Mesenchymal stem cell (in vitro differentiated cells and primary cell): ENCODE results near the gene CYBA.

Experiments
- DNase-seq: peaks from one replicate; pipeline ENCODE4 v3.0.0-alpha.2; 2013
- H2AFZ ChIP-seq: one replicate; pipeline ENCODE4 v1.6.1; 2013; ENCODE audit warnings: low read depth, mild to moderate bottlenecking, control low read depth, inconsistent platforms, low read length, moderate library complexity
- H2AK5ac ChIP-seq: 2 replicates; pipeline ENCODE4 v1.6.1; 2013; ENCODE audit warnings: low read length, moderate library complexity, mild to moderate bottlenecking, inconsistent platforms; ENCODE audit not compliant: severe bottlenecking
- H2BK120ac ChIP-seq: one replicate; pipeline ENCODE4 v1.6.1; 2013; ENCODE audit warnings: low read depth, mild to moderate bottlenecking, inconsistent platforms, low read length, moderate library complexity
- H2BK12ac ChIP-seq, 2 experiments: one replicate each; pipeline ENCODE4 v1.6.1; 2013; ENCODE audit warnings: inconsistent platforms in 2 of 2, low read length in 2 of 2, mild to moderate bottlenecking in 2 of 2, moderate library complexity in 2 of 2, control low read depth in 1 of 2
- H2BK15ac ChIP-seq: one replicate; pipeline ENCODE4 v1.6.1; 2013; ENCODE audit warnings: mild to moderate bottlenecking, low read depth, inconsistent platforms; ENCODE audit not compliant: poor library complexity, severe bottlenecking
- H2BK5ac ChIP-seq: 2 replicates; pipeline ENCODE4 v1.6.1; 2013; ENCODE audit warnings: low read depth, mild to moderate bottlenecking, low read length, control low read depth, inconsistent platforms; ENCODE audit not compliant: poor library complexity, severe bottlenecking
- H3K14ac ChIP-seq, 2 experiments: one replicate each; pipeline ENCODE4 v1.6.1; 2013; ENCODE audit warnings: inconsistent platforms in 2 of 2, low read length in 2 of 2, control low read depth in 1 of 2, mild to moderate bottlenecking in 1 of 2, moderate library complexity in 1 of 2
- H3K18ac ChIP-seq, 2 experiments: one replicate each; pipeline ENCODE4 v1.6.1; 2013; ENCODE audit warnings: inconsistent platforms in 2 of 2, low read length in 2 of 2, control low read depth in 1 of 2, low read depth in 1 of 2, mild to moderate bottlenecking in 1 of 2
- H3K23ac ChIP-seq, 2 experiments: one replicate each; pipeline ENCODE4 v1.6.1; 2013; ENCODE audit warnings: inconsistent platforms in 2 of 2, low read length in 2 of 2, mild to moderate bottlenecking in 2 of 2, moderate library complexity in 2 of 2, control low read depth in 1 of 2
- H3K27ac ChIP-seq: 2 replicates; pipeline ENCODE4 v1.5.1; 2013; ENCODE audit warnings: mild to moderate bottlenecking, moderate library complexity, low read length, control low read depth, inconsistent platforms; ENCODE audit not compliant: poor library complexity, severe bottlenecking
- H3K27me3 ChIP-seq, 2 experiments: 2 replicates each; pipeline versions ENCODE4 v1.6.1 to v1.7.0; 2013; ENCODE audit warnings: low read length in 2 of 2, mild to moderate bottlenecking in 2 of 2, moderate library complexity in 2 of 2, control low read depth in 1 of 2, inconsistent platforms in 1 of 2; ENCODE audit not compliant: control insufficient read depth in 1 of 2, insufficient read depth in 1 of 2
- H3K36me3 ChIP-seq, 2 experiments: 2 replicates each; pipeline versions ENCODE4 v1.6.1 to v1.7.0; 2013; ENCODE audit warnings: low read length in 2 of 2, control low read depth in 1 of 2, inconsistent platforms in 1 of 2, low read depth in 1 of 2, mild to moderate bottlenecking in 1 of 2; ENCODE audit not compliant: insufficient read depth in 2 of 2, control insufficient read depth in 1 of 2
- H3K4ac ChIP-seq, 2 experiments: one replicate each; pipeline ENCODE4 v1.6.1; 2013; ENCODE audit warnings: inconsistent platforms in 2 of 2, low read length in 2 of 2, mild to moderate bottlenecking in 2 of 2, moderate library complexity in 2 of 2, control low read depth in 1 of 2, low read depth in 1 of 2
- H3K4me1 ChIP-seq: 2 replicates; pipeline ENCODE4 v1.6.1; 2013; ENCODE audit warnings: low read depth, low read length, control low read depth; ENCODE audit not compliant: control insufficient read depth, insufficient read depth
- H3K4me2 ChIP-seq: 2 replicates; pipeline ENCODE4 v1.6.1; 2013; ENCODE audit warnings: low read length, mild to moderate bottlenecking, inconsistent platforms; ENCODE audit not compliant: poor library complexity, severe bottlenecking
- H3K4me3 ChIP-seq, 2 experiments: 2 replicates each; pipeline versions ENCODE4 v1.5.1 to v1.7.0; 2013; ENCODE audit warnings: low read length in 2 of 2, mild to moderate bottlenecking in 2 of 2, control low read depth in 1 of 2, low read depth in 1 of 2; ENCODE audit not compliant: insufficient read depth in 1 of 2
- H3K79me1 ChIP-seq: replicated peaks from 2 replicates; pipeline ENCODE4 v1.6.1; 2013; ENCODE audit warnings: mild to moderate bottlenecking, control low read depth, low read length, inconsistent platforms; ENCODE audit not compliant: poor library complexity, severe bottlenecking
- H3K9ac ChIP-seq: 2 replicates; pipeline ENCODE4 v1.7.0; 2013; ENCODE audit warnings: mild to moderate bottlenecking, low read length, moderate library complexity
- H3K9me3 ChIP-seq: 2 replicates; pipeline ENCODE4 v1.7.0; 2013; ENCODE audit warnings: mild to moderate bottlenecking, low read length; ENCODE audit not compliant: control insufficient read depth
- H4K8ac ChIP-seq: one replicate; pipeline ENCODE4 v1.6.1; 2013; ENCODE audit warnings: inconsistent platforms, mild to moderate bottlenecking, low read length, moderate library complexity
- H4K91ac ChIP-seq: one replicate; pipeline ENCODE4 v1.6.1; 2013; ENCODE audit warnings: mild to moderate bottlenecking, low read length, inconsistent platforms
- WGBS: methylation state at CpG from one replicate; pipeline ENCODE4 v1.1.7; 2013; ENCODE audit warnings: mixed read lengths; 5-methylcytosine and 5-hydroxymethylcytosine counted together

Gene CYBA

GRCh38 chr16:88688013-88688778 lies 37.3 kb upstream of the CYBA start:
- peaks cover 24% of the 10 kb centered on the region for H3K4me1 ChIP-seq
- H3K18ac ChIP-seq: no peak overlapping the region
- H2AFZ ChIP-seq: no peak overlapping the region
- H3K4ac ChIP-seq: no peak overlapping the region
- no peaks in the 10 kb centered on the region for H3K9me3 ChIP-seq
- no peak overlapping the region for H4K8ac ChIP-seq
- no peak overlapping the region for H3K9ac ChIP-seq
- H2BK120ac ChIP-seq: no peak overlapping the region
- DNase-seq: no peak
- no peak overlapping the region for H3K14ac ChIP-seq
- no peak overlapping the region for H4K91ac ChIP-seq
- no peak overlapping the region for H3K27ac ChIP-seq
- H3K36me3 ChIP-seq: peaks cover 0 to 3% of the 10 kb centered on the region in 2 experiments
- no peak overlapping the region for H2BK5ac ChIP-seq
- H3K79me1 ChIP-seq: no peaks in the 10 kb centered on the region
- no peak overlapping the region for H2AK5ac ChIP-seq
- no peak overlapping the region for H2BK15ac ChIP-seq
- peaks cover 66 to 68% of the 10 kb centered on the region in 2 experiments for H3K27me3 ChIP-seq
- H3K4me3 ChIP-seq: no peak overlapping the region
- no peak overlapping the region for H2BK12ac ChIP-seq
- 56% methylated on average over 28 of the region's 28 CpGs for WGBS
- H3K4me2 ChIP-seq: no peak overlapping the region
- no peak overlapping the region for H3K23ac ChIP-seq

- H3K18ac ChIP-seq: no peak overlapping the region
Observed at GRCh38 chr16:88687676-88688012, 36.8 kb upstream of the CYBA start.

GRCh38 chr16:88687254-88687576 lies 36.4 kb upstream of the CYBA start:
- Histone ChIP-seq H2AK5ac (no peak overlapping the region), H3K4me1 (peaks cover 24% of the 10 kb centered on the region), H3K23ac (no peak overlapping the region), H3K4me3 (no peak overlapping the region), H4K8ac (no peak overlapping the region), H2BK12ac (no peak overlapping the region), H3K9ac (no peak overlapping the region), H3K4me2 (no peak overlapping the region), H3K9me3 (no peaks in the 10 kb centered on the region), H2BK120ac (no peak overlapping the region), H4K91ac (no peak overlapping the region), H3K18ac (no peak overlapping the region), H3K27ac (no peak overlapping the region), H2BK15ac (no peak overlapping the region), H3K14ac (no peak overlapping the region), H3K79me1 (no peaks in the 10 kb centered on the region), H3K27me3 (peaks cover 63 to 69% of the 10 kb centered on the region in 2 experiments), H3K4ac (no peak overlapping the region), H3K36me3 (peaks cover 0 to 3% of the 10 kb centered on the region in 2 experiments), H2BK5ac (no peak overlapping the region), H2AFZ (no peak overlapping the region)
- no peak for DNase-seq
- WGBS: 71% methylated on average over 7 of the region's 10 CpGs

More at GRCh38 chr16:88687676-88688012, 36.8 kb upstream of the CYBA start:
- DNase-seq: no peak
- Histone ChIP-seq H3K9me3 (no peaks in the 10 kb centered on the region), H2BK15ac (no peak overlapping the region), H3K4me2 (no peak overlapping the region), H3K27ac (no peak overlapping the region), H2AFZ (no peak overlapping the region), H2AK5ac (no peak overlapping the region), H3K36me3 (peaks cover 0 to 3% of the 10 kb centered on the region in 2 experiments), H3K79me1 (no peaks in the 10 kb centered on the region), H3K4me1 (peaks cover 24% of the 10 kb centered on the region), H3K4me3 (no peak overlapping the region), H3K23ac (no peak overlapping the region), H2BK12ac (no peak overlapping the region), H4K91ac (no peak overlapping the region), H3K27me3 (peaks cover 62 to 68% of the 10 kb centered on the region in 2 experiments), H2BK5ac (no peak overlapping the region), H3K14ac (no peak overlapping the region), H2BK120ac (no peak overlapping the region), H3K9ac (no peak overlapping the region), H4K8ac (no peak overlapping the region), H3K4ac (no peak overlapping the region)
- 67% methylated on average over 2 of the region's 3 CpGs for WGBS

- H3K27ac ChIP-seq: no peak within 1 kb of the TSS
- H3K4ac ChIP-seq: no peak within 1 kb of the TSS
- peak within 1 kb of the TSS in 1 of 2 experiments; percentile 16 for H2BK12ac ChIP-seq
- H4K91ac ChIP-seq: peak within 1 kb of the TSS; percentile 49
- peak within 1 kb of the TSS; percentile 18 for H2AFZ ChIP-seq
- peak within 1 kb of the TSS; percentile 50 to 73 for H3K4me3 ChIP-seq
- peak within 1 kb of the TSS in 1 of 2 experiments; percentile 16 for H3K23ac ChIP-seq
- H3K4me2 ChIP-seq: peak within 1 kb of the TSS; percentile 93
- H2AK5ac ChIP-seq: no peak within 1 kb of the TSS
- DNase-seq: peak; percentile 65
- H2BK120ac ChIP-seq: no peak within 1 kb of the TSS
- peak within 1 kb of the TSS; percentile 33 for H2BK5ac ChIP-seq
- no peaks in the 10 kb centered on the region for H3K9me3 ChIP-seq
- WGBS: 11% methylated on average over 51 of the region's 65 CpGs
- peak within 1 kb of the TSS in 1 of 2 experiments; percentile 44 for H3K14ac ChIP-seq
- H4K8ac ChIP-seq: no peak within 1 kb of the TSS
- H3K4me1 ChIP-seq: peaks cover 25% of the 10 kb centered on the region
- H3K18ac ChIP-seq: no peak within 1 kb of the TSS
- H3K79me1 ChIP-seq: no peaks in the 10 kb centered on the region
- peaks cover 64 to 75% of the 10 kb centered on the region in 2 experiments for H3K27me3 ChIP-seq
- no peak within 1 kb of the TSS for H3K9ac ChIP-seq
- H2BK15ac ChIP-seq: no peak within 1 kb of the TSS
- H3K36me3 ChIP-seq: peaks cover 0 to 3% of the 10 kb centered on the region in 2 experiments
Observed at GRCh38 chr16:88686439-88687253, 35.8 kb upstream of the CYBA start, which contains the start of gene SNAI3. TSS of gene SNAI3 (minus strand) at chr16:88686507. CDS start at chr16:88686406, 101 bp downstream.
